Hepatocyte (in vitro differentiated cells): ENCODE measurements around the gene ARHGDIB. TPM values are rescaled to one million over a fixed set of nuclear protein-coding genes. Genes with fewer than 3 reads are reported as not detected.

Experiments
- DNase-seq: peaks from one replicate; pipeline ENCODE4 v3.0.0-alpha.2; 2016; ENCODE audit warnings: low spot score
- H2AFZ ChIP-seq: fragments of 200-600 bp; sonication (generic); 2 replicates; pipeline ENCODE4 v1.6.0; 2016; ENCODE audit warnings: antibody characterized with exemption, mild to moderate bottlenecking
- H3K27ac ChIP-seq: fragments of 200-600 bp; sonication (generic); 2 replicates; pipeline ENCODE4 v1.5.1; 2016; ENCODE audit warnings: mild to moderate bottlenecking
- H3K27me3 ChIP-seq: fragments of 200-600 bp; sonication (generic); 2 replicates; pipeline ENCODE4 v1.6.1; 2016
- H3K36me3 ChIP-seq: fragments of 200-600 bp; sonication (generic); replicated peaks from 2 replicates; pipeline ENCODE4 v1.5.1; 2016; ENCODE audit warnings: low read depth; ENCODE audit not compliant: insufficient read depth
- H3K4me1 ChIP-seq: fragments of 200-600 bp; sonication (generic); 2 replicates; pipeline ENCODE4 v1.5.1; 2016; ENCODE audit warnings: mild to moderate bottlenecking, moderate library complexity; ENCODE audit not compliant: insufficient read depth
- H3K4me2 ChIP-seq: fragments of 200-600 bp; sonication (generic); 2 replicates; pipeline ENCODE4 v1.6.0; 2016
- H3K4me3 ChIP-seq: fragments of 200-600 bp; sonication (generic); 2 replicates; pipeline ENCODE4 v1.5.1; 2016; ENCODE audit warnings: mild to moderate bottlenecking
- H3K79me2 ChIP-seq: fragments of 200-600 bp; sonication (generic); 2 replicates; pipeline ENCODE4 v1.6.0; 2017; ENCODE audit warnings: mild to moderate bottlenecking
- H3K9me2 ChIP-seq: fragments of 200-600 bp; sonication (generic); replicated peaks from 2 replicates; pipeline ENCODE4 v1.6.0; 2017; ENCODE audit warnings: mild to moderate bottlenecking; ENCODE audit not compliant: insufficient read depth
- H3K9me3 ChIP-seq: fragments of 200-600 bp; sonication (generic); 2 replicates; pipeline ENCODE4 v1.5.1; 2016; ENCODE audit warnings: low read depth, mild to moderate bottlenecking
- H4K20me1 ChIP-seq: fragments of 200-600 bp; sonication (generic); 2 replicates; pipeline ENCODE4 v1.6.0; 2016; ENCODE audit warnings: mild to moderate bottlenecking; ENCODE audit not compliant: insufficient read depth, poor library complexity, severe bottlenecking
- EZH2 ChIP-seq: fragments of 200-600 bp; sonication (generic); IDR thresholded peaks from 2 replicates; pipeline ENCODE4 v1.6.1; 2016; ENCODE audit warnings: antibody characterized with exemption, mild to moderate bottlenecking, borderline replicate concordance
- EZH2phosphoT487 ChIP-seq: fragments of 200-600 bp; sonication (generic); IDR thresholded peaks from one replicate; pipeline ENCODE4 v1.6.1; 2018; ENCODE audit warnings: antibody characterized with exemption, mild to moderate bottlenecking, low read depth, moderate library complexity; ENCODE audit not compliant: unreplicated experiment, severe bottlenecking
- WGBS: methylation state at CpG from one replicate; pipeline ENCODE4 v1.1.6; 2016; ENCODE audit warnings: low lambda C conversion rate; ENCODE audit errors: missing lambda C conversion rate; 5-methylcytosine and 5-hydroxymethylcytosine counted together
- polyA plus RNA-seq: library from polyadenylated mRNA; unstranded; fragments of >200 nt; fragmentation: Nextera tagmentation; extraction: Ambion mirVana; gene quantifications from 2 replicates; pipeline ENCODE4 v1.2.1, GENCODE V29; 2016
- total RNA-seq: library from RNA; depleted of rRNA; stranded (reverse); fragments of >200 nt; gene quantifications from 2 replicates; pipeline ENCODE4 v1.2.3, GENCODE V29; 2014
- TF ChIP-seq, protein P1 (sequence below): fragments of 200-600 bp; sonication (generic); IDR thresholded peaks from 2 replicates; pipeline ENCODE4 v1.5.1; 2016; ENCODE audit warnings: antibody characterized with exemption, mild to moderate bottlenecking; ENCODE audit not compliant: poor library complexity

The ARHGDIB gene
- total and polyA plus RNA-seq, 2 experiments from 2014 or later, result 13.3 to 14.2 TPM

DNA sequence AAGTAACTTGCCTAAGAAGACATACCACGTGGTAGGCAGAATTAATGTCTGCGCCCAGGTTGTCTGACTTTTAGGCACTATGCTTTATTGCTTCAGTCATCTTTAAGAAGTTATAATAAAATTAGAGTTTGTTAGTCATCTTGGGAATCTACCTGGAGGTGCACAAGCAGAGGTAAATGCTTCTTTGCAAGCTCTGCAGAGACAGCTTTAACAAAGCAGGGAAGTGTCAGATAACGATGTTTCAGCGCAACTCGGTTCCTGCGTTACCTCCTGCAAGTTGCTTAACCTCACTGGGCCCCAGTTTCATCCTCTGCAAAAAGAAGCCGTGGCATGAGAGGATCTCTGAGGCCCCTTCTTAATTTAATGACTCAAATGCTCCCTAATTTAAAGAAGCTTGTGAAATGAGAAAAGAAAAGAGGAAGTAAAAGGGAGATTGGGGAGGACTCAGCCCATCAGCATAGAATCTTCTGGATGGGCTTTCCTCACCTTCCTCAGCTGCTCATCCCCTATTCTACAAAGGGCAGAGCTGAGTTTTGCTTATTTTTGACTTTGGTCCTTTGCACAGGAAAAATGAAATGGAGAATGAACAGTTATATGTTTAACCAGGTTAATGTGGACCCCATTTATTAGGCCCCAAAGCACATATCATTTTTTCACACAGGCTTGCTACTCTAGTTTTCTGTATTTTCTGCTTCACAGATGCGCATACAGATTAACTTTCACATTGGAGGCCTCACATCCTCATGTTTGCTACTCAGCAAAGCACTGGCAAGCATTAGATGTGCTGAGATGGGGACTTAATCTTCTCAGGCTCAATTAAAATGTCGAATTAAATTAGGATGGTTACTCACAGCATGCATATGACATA lies 5.1 kb downstream of the ARHGDIB start:
- Histone ChIP-seq H3K4me2 (no peak overlapping the region), H3K9me2 (no peaks in the 10 kb centered on the region), H4K20me1 (no peaks in the 10 kb centered on the region), H3K4me1 (peaks cover 3% of the 10 kb centered on the region), H3K9me3 (no peaks in the 10 kb centered on the region), H3K27me3 (no peaks in the 10 kb centered on the region), H3K36me3 (no peaks in the 10 kb centered on the region), H3K79me2 (no peaks in the 10 kb centered on the region), H3K4me3 (no peak overlapping the region), H2AFZ (no peak overlapping the region), H3K27ac (no peak overlapping the region)
- TF ChIP-seq, protein P1, sequence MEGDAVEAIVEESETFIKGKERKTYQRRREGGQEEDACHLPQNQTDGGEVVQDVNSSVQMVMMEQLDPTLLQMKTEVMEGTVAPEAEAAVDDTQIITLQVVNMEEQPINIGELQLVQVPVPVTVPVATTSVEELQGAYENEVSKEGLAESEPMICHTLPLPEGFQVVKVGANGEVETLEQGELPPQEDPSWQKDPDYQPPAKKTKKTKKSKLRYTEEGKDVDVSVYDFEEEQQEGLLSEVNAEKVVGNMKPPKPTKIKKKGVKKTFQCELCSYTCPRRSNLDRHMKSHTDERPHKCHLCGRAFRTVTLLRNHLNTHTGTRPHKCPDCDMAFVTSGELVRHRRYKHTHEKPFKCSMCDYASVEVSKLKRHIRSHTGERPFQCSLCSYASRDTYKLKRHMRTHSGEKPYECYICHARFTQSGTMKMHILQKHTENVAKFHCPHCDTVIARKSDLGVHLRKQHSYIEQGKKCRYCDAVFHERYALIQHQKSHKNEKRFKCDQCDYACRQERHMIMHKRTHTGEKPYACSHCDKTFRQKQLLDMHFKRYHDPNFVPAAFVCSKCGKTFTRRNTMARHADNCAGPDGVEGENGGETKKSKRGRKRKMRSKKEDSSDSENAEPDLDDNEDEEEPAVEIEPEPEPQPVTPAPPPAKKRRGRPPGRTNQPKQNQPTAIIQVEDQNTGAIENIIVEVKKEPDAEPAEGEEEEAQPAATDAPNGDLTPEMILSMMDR, result no peak
- no peak for TF ChIP-seq EZH2phosphoT487
- no peak for TF ChIP-seq EZH2
- no peak for DNase-seq
- 80% methylated on average over 9 of the region's 9 CpGs for WGBS

DNA sequence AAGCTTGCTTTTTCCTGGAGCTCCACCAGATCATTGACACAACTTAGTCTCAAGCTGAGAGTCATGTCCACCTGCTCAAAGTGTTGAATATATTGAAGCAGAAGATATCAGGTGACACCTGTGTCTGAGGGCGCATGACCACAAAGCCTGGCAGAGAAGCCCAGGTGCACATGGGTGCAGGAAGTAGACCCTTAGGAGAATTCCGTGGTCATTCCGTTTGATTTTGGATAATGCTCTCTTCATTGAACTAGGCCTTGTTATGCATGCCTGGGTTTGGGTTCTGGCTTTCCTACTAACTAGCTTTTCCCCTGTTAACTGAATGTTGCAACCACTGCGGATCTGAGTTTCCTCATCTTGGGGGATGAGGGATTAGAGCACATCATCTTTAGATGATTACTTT lies 7.1 kb downstream of the ARHGDIB start:
- no peak overlapping the region for H2AFZ ChIP-seq
- TF ChIP-seq EZH2 (no peak), EZH2phosphoT487 (no peak)
- TF ChIP-seq, protein P1, result no peak
- no peak overlapping the region for H3K27ac ChIP-seq
- H4K20me1 ChIP-seq, result no peaks in the 10 kb centered on the region
- no peaks in the 10 kb centered on the region for H3K9me3 ChIP-seq
- H3K9me2 ChIP-seq, result no peaks in the 10 kb centered on the region
- WGBS, result 92% methylated on average over 4 of the region's 4 CpGs
- no peaks in the 10 kb centered on the region for H3K79me2 ChIP-seq
- no peak overlapping the region for H3K4me2 ChIP-seq
- H3K36me3 ChIP-seq, result no peaks in the 10 kb centered on the region
- no peaks in the 10 kb centered on the region for H3K27me3 ChIP-seq
- H3K4me1 ChIP-seq, result peaks cover 16% of the 10 kb centered on the region
- DNase-seq, result no peak
- no peak overlapping the region for H3K4me3 ChIP-seq

DNA sequence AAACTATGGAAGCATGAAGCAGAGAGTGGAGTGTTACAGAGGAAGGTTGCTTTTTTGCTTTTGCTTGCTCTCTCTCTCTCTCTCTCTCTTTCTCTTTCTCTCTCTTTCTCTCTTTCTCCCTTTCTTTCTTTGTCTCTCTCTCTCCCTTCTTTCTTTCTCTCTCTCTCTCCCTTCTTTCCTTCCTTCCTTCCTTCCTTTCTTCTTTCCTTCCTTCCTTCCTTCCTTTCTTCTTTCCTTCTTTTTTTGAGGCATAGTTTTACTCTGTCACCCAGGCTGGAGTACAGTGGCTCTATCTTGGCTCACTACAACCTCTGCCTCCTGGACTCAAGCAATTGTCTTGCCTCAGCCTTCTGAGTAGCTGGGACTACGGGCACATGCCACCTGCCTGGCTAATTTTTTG lies 7.6 kb downstream of the ARHGDIB start:
- H3K27ac ChIP-seq, result no peak overlapping the region
- no peak overlapping the region for H3K4me2 ChIP-seq
- H3K36me3 ChIP-seq, result no peaks in the 10 kb centered on the region
- H3K4me1 ChIP-seq, result peaks cover 21% of the 10 kb centered on the region
- no peaks in the 10 kb centered on the region for H4K20me1 ChIP-seq
- WGBS, result 94% methylated on average over 1 of the region's 1 CpG
- H3K79me2 ChIP-seq, result no peaks in the 10 kb centered on the region
- DNase-seq, result no peak
- H3K9me2 ChIP-seq, result no peaks in the 10 kb centered on the region
- TF ChIP-seq EZH2, result no peak
- TF ChIP-seq, protein P1, result no peak
- H3K4me3 ChIP-seq, result no peak overlapping the region
- H2AFZ ChIP-seq, result no peak overlapping the region
- no peaks in the 10 kb centered on the region for H3K9me3 ChIP-seq
- no peaks in the 10 kb centered on the region for H3K27me3 ChIP-seq
